GM19238 (cell line): Measurements from ENCODE around the gene PPM1E.
"Not testable (repeated sequence)": the region's sequence is repeated elsewhere in the genome, so short reads cannot be mapped to it uniquely, and the experiment has no call there.

Experiments used
- DNase-seq: peaks from one replicate; pipeline ENCODE4 v3.0.0; 2011; ENCODE audit warnings: low spot score; ENCODE audit not compliant: insufficient read length

The PPM1E gene

DNA sequence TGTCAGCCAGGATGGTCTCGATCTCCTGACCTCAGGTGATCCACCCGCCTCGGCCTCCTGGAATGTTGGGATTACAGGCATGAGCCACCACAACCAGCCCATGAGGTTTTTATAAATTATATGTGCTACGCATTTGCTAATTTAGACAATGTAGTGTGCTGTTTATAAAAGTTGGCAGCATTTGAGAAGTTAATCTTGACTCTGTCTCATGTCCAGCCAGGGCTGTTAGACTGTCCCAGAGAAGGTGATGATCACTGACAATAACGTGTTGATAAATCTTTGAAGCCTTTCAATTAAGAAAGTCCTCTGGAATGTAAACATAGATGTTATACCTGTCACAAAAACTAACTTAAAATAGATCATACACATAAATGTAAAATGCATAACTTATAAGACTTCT lies 82.0 kb downstream of the PPM1E start:
- DNase-seq = no peak

DNA sequence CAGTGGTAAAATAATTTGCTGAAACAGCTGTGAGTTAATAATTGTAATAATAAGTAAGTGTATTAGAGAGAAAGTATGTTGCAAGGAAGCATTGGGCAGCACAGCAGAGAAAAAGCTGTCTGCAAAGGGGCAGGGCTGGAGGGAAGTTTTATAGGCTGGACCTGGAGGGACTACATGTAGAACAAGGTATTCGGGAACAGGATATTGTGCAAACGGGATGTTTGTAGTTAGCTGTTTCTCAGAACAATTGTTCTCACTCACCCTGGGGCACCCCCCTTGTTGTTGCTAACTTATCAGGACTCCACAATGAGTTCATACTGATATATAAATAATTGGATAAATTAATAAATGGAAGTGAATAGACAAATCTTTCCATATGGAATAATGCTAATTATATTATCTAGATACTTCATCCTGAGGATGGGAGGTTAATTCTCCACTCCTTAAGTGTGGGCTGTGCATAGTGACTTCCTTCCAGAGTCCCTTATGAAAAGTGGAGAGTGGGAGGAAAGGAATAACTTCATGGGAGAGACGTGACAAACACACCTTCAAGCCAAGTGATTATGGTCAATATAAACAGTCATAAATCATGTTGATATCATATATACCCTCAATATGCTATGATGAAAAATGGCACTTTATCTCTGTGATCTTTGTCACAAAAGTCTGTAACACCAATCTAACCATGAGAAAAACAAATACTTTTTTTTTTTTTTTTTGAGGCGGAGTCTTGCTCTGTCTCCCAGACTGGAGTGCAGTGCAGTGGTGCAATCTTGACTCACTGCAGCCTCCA lies 85.4 kb downstream of the PPM1E start:
- no peak for DNase-seq

DNA sequence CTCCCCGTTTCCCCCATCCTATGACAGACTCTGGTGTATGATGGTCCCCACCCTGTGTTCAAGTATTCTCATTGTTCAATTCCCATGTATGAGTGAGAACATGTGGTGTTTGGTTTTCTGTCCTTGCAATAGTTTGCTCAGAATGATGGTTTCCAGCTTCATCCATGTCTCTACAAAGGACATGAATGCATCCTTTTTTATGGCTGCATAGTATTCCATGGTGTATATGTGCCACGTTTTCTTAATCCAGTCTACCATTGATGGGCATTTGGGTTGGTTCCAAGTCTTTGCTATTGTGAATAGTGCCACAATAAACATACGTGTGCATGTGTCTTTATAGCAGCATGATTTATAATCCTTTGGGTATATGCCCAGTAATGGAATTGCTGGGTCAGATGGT lies 90.8 kb downstream of the PPM1E start:
- not testable (repeated sequence) for DNase-seq

DNA sequence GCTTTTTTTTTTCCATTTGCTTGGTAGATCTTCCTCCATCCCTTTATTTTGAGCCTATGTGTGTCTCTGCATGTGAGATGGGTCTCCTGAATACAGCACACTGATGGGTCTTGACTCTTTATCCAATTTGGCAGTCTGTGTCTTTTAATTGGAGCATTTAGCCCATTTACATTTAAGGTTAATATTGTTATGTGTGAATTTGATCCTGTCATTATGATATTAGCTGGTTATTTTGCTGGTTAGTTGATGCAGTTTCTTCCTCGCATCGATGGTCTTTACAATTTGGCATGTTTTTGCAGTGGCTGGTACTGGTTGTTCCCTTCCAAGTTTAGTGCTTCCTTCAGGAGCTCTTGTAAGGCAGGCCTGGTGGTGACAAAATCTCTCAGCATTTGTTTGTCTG lies 94.5 kb downstream of the PPM1E start:
- DNase-seq = not testable (repeated sequence)

DNA sequence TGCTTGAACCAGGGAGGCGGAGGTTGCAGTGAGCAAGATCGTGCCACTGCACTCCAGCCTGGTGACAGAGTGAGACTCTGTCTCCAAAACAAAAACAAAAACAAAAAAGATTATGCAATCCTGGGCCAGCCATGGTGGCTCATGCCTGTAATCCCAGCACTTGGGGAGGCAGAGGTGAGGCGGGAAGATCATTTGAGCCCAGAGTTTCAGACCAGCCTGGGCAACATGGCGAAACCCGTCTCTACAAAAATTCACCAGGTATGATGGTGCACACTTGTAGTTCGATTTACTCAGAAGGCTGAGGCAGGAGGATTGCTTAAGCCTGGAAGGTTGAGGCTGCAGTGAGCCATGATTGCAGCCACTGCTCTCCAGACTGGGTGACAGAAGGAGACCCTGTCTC lies 109.6 kb downstream of the PPM1E start:
- DNase-seq = no peak

DNA sequence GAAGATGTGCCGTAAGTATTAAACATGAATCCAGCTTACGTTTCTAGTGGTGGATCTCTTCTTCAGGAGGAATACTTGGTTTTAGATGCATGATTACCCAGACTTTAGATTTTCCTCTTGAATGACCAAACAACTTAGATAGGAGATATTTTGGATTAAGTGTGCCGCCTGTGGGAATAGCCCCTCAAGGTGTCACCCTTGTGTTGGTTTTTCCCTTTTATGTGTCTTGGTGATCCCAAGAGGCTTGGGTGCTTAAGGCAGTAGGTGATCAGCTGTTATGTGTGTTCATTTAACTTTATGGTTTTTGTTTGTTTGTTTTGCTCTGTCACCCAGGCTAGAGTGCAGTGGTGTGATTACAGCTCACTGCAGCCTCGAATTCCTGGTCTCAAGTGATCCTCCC lies 115.1 kb downstream of the PPM1E start:
- DNase-seq = no peak

DNA sequence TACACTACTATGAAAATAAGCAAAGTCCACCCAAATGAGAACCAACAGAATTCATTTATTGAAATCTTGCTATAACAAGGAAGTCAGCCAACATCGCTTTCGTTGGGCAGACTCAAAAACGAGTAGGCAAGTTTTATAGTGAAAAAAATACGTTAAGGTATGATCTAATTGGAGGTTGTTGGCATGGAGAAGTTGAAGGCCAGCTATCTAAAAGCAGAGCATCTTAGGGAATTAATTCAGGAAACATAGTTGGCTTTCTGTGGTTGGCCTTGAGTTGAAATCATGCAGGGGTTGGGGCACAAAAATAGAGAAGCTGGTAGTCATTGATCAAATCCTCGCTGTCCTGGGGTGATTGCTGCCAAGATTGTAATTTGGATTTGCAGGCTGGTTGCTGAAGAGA lies 118.3 kb downstream of the PPM1E start:
- no peak for DNase-seq

DNA sequence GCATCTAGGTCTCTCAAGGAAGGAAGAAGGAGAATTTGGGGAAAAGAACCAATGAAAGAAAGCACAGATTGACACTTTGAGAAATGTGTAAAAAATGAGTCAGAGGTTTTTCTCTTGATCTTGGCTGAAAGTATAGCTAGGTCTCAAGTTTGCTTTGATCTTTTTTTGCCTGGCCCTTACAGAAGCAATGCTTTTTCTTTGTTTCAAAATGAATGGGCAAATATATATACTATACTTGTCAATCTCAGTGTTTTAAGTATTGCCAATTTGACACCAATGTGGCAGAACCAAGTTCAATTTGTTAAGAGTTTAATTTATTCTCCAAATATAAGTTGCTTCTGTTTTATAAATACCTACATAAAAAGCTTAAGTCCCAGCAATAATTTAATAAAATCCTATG lies 119.6 kb downstream of the PPM1E start:
- no peak for DNase-seq

DNA sequence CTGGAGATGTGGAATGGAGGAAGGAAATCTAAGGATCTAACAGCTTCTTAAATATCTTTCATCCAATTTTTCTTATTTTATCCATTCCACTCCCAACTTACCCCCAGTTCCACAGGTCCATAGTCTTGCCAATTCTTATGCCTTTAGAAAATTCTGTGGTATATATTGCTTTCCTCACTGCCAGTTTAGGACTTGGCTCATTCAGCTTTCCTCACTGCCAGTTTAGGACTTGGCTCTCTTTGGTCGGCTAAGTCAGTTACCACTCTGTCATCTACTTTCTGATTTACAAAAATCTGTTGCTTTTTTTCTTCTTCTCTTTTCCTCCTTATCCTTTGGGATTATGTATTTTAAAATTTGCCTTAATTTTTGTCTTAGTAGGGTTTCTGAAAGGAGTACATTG lies 128.5 kb downstream of the PPM1E start:
- no peak for DNase-seq

DNA sequence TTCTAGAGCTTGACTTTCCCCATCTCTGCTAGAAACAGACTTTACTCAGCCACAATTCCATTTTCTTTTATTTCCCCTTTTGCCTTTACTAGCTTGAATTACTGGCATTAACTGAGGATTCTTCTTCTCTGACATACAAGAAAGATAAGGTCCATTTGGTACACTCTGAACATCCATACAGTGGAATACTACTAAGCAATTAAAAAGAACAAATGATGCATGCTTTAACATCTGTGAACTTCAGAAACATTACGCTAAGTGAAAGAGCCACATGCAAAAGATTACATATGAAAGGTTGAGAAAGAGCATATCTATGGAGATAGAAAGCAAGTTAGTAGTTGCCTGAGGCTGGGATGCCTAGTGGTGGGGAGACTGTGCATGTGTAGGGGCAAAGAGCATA lies 130.9 kb downstream of the PPM1E start:
- no peak for DNase-seq

DNA sequence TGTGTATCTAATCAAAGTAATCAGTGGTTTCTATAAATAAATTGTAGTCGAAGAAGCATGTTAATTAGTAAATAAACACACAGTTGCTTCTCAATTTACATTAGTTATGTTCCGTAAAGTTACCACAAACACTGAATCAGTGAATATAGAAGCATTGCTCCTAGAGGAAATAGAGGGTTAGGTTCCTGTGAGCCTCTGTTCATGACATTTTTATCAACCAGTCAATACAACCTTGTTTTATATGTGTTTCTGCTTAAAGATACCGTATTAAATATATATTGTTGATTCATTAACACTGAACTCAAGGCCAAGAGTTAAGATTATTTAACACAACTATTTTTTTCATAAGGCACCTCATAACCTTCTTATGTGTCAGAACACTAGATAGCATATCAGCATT lies 134.3 kb downstream of the PPM1E start:
- no peak for DNase-seq

DNA sequence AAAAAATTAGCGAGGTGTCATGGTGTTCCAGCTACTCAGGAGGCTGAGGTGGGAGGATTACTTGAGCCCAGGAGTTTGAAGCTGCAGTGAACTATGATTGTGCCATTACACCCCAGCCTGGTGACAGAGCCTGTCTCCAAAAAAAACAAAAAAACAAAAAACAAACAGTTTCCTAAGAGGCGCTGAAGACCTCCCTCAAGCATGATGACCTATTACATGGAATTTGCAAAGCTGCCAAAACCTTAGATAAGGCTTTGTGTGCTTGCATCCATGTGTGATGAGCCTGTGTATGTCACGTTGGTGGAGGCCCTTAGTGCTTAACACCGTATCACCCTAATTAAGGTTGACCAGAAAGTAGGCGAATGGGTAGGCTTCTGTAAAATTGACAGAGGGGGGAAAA lies 143.5 kb downstream of the PPM1E start:
- no peak for DNase-seq

DNA sequence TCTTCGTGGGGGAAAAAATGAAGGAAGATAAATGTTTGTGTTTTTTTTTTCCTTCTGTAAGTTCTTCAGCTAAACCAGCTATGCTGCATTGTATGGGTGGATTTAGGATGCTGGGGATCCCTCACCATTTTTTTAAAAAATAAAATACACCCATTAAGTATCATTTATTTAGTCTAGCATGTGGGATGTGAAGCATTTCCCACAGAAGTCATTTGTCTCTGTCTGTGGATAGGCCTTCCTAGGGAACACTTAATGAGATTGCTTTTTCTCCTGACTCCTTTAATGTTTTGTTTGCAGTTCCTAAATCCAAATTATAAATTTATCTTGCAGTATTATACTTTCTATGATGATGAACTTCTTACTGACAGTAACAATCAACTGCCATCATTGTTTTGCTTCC lies 146.7 kb downstream of the PPM1E start:
- no peak for DNase-seq

DNA sequence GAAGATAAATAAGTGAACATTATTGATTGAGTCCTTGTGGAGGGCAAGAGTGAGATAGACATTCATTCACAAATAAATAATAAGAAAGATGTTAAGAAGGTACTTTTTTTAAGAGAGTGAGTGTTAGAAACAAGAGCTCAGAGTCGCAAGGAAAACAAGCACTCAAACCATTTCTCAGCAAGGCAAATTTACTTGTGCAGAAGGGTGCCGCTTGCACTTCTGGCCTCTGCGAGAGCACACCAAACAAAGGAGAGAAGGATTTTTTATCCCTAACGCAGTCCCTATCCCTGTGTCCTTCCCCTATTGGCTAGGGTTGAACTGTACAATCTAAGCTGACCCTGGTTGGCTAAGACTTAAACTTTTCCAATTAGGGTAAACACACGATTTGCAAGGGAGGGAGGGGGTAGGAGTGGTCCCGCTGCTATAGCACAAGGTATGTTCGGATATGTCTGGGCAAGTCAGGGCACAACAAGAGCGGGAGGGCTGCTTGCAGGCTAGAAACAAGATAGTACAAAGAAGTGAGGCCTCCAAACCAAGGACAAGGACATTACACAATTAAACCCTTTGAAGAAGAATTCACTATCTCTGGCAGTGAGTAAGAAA lies 156.2 kb downstream of the PPM1E start:
- no peak for DNase-seq

DNA sequence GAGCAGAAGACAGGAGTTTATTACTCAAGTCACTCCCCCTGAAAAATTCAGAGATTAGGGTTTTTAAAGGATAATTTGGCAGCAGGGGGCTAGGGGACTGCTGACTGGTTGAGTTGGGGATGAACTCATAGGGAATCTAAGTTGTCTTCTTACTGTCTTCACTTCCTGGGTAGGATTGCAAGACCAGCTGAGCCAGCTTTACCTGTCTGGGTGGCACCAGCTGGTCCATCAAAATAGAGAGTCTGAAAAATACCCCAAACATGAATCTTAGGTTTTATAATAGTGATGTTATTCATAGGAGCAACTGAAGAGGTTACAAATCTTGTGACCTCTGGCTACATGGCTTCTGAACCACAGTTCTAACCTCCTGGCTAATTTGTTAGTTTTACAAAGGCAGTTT lies 157.9 kb downstream of the PPM1E start:
- DNase-seq = no peak

DNA sequence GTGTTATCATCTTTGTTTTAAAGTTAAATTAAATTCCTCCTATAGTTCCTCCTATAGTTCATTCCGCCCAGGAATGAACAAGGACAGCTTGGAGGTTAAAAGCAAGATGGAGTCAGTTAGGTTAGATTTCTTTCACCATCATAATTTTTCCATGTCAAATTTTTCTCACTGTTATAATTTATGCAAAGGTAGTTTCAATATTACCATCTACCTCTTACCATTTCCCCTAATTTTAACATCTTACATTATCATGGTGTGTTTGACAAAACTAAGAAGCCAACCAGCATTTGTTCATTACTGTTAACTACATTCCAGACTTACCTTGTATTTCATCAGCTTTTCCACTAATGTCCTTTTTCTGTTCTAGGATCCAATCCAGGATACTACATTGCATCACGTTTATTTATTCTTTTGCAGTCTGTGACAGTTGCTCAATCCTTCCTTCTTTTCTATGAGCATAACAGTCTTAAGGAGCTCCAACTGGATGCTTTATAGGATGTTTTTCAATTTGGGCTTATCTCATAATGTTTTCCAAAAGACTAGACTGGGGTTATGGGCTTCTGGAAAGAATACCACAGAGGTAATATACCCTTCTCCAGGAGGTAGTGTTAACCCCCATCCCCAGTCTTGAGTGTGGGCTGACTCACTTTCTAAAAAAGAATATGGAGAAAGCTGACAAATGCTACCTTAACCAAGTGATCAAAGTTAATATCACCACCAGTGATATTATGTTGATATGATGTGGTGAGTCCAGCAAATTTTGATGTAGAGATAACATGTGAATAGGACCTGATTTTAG lies 158.5 kb downstream of the PPM1E start:
- no peak for DNase-seq

DNA sequence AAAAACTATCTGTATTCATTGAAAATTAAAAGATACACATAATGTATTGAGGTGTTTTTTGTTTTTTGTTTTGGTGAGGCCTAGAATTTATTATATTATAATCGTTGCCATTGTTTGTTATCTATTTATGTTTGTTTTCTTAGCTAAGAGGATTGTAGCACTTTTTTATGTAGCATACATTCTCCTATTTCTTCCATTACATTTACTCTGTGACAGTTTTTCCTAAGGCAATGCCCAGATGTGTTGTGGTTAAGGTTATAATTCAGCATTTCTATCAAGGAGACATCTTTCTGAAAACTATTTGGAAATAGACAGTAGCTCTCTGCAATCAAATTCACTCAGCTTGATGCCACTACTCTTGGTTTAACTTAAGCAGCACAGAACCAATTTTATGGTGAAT lies 161.6 kb downstream of the PPM1E start:
- DNase-seq = no peak

DNA sequence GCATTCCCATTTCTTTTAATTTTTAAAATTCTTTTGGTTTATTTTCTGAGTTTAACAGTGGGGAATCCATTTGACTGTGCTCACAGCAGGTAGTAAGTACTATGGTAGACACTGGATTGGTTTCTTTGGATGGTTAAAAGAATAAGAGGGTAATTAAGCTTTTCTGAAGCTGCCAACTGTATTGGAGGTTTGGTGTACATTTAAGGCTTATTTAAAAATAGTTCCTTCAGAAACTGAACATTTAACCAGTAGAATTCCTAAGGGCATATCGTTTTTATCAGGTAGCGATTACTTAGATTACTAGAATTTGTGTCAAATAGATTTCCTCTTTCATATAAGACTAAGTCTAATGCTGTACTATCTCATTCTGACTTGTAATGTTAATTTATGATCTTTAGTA lies 162.4 kb downstream of the PPM1E start:
- no peak for DNase-seq

DNA sequence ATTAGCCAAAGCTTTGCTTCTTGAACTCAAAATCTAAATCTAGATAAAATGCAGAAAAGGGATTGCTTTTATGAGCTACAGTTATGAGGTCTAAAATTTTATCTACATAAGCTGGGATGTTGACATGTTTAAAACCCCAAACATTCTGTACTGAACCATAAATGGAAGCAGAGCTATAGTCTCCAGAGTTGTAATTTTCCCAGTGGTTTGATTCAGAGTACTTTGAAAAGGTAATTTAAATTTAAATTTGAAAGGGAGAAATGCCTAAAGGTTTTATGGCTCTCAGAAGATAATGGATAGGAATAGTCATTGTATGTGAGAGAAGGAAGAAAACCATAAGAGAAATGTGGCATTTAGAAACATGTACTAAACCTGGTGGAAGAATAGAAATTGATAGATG lies 163.2 kb downstream of the PPM1E start:
- no peak for DNase-seq

DNA sequence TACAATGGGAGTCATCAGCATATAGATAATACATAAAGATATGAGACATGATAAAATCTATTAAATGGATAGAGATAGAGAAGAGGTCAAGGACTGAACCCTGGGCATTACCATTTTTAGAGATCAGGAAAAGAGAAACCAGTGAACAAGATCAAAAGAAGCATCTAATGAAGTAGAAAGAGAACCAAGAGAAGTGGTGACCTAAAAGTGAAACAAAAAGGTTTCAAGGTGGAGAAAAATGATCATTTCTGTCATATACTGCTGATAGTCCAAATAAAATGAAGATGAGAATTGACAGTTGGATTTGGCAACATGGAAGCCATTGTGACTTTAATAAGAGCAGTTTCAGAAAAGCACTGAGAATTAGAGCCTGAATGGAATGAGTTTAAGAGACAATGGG lies 165.1 kb downstream of the PPM1E start:
- DNase-seq = peak; percentile 15

DNA sequence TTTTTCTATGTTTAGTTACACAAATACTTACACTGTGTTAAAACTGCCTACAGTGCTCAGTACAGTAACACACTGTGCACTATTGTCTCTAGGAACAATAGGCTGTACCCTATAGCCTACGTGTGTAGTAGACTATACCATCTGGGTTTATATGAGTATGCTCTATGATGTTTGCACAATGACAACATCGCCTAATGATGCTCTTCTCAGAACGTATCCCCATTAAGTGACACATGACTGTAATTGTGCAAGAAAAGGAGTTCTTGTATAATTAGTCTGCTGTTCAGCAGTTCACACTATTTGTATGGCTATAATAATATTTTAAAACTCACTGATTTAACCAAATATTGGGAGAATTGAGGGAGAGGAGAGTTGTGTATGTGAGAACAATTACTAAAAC lies 177.3 kb downstream of the PPM1E start:
- DNase-seq = no peak

DNA sequence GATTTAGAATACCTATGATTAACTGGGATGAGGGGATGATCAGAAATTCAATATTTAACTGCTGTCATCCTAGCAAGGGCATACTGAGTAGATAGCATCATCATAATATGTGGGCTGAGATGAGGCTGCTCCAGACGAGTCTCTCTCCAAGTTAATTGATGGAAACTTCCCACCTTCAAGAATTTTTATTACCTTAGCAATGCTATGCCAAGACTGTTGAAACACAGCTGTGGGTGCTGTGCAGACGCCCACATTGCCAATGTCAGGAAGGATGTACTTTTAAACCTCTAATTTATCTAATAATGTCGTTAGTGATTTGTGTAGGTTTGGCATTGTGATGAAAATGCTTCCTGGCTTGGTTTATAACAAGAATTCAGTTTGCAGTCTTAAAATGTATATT lies 180.6 kb downstream of the PPM1E start:
- no peak for DNase-seq

DNA sequence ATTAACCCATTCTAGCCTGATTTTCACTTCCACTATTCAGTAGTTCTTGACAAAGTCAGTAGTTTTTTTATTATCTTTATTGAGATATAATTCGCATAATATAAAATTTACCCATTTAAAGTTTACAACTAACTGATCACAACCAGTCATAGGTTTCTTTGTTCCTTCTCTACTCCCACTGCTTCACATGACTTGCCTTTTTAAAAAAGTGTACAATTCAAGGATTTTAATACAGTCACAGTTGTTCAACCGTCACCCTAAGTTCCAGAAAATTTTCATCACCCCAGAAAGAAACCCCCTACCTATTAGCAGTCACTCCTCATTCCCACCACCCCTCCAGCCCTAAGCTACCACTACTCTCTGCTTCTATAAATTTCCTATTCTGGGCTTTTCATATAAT lies 188.5 kb downstream of the PPM1E start:
- no peak for DNase-seq
